HepG2 (cell line): ENCODE data around the gene CDK12. TPM values are rescaled to one million over a fixed set of nuclear protein-coding genes. Genes with fewer than 3 reads are reported as not detected.

ENCODE experiments used
- ATF7 ChIP-seq, 2 experiments: fragments of 450-650 bp in 1 of 2; sonication (generic) in 1 of 2; formaldehyde crosslinking in 1 of 2; IDR thresholded peaks; 2 replicates each; pipeline versions ENCODE4 v1.4.0 to v1.6.1; 2016 to 2020; ENCODE audit warnings: antibody characterized with exemption in 1 of 2, mild to moderate bottlenecking in 1 of 2, missing genetic modification reagents in 1 of 2
- CEBPG ChIP-seq: IDR thresholded peaks from 2 replicates; pipeline ENCODE4 v1.6.1; 2016
- GFI1 ChIP-seq: sonication (generic); formaldehyde crosslinking; IDR thresholded peaks from 2 replicates; pipeline ENCODE4 v1.5.0; 2020; ENCODE audit warnings: missing genetic modification reagents, mild to moderate bottlenecking, borderline replicate concordance
- GTF3A ChIP-seq: sonication (generic); formaldehyde crosslinking; conservative IDR thresholded peaks from 2 replicates; pipeline ENCODE4 v1.4.0; 2020; ENCODE audit warnings: mild to moderate bottlenecking, missing genetic modification reagents
- HNF4A ChIP-seq: sonication (generic); formaldehyde crosslinking; IDR thresholded peaks from 2 replicates; pipeline ENCODE4 v1.4.0; 2020; ENCODE audit warnings: missing genetic modification reagents
- IRF2 ChIP-seq: IDR thresholded peaks from 2 replicates; pipeline ENCODE4 v1.6.1; 2018; ENCODE audit warnings: missing genetic modification reagents, missing compliant biosample characterization
- ISL2 ChIP-seq: sonication (generic); formaldehyde crosslinking; IDR thresholded peaks from 2 replicates; pipeline ENCODE4 v1.5.0; 2020; ENCODE audit warnings: missing genetic modification reagents
- ISX ChIP-seq: sonication (generic); formaldehyde crosslinking; conservative IDR thresholded peaks from 2 replicates; pipeline ENCODE4 v1.5.0; 2020; ENCODE audit warnings: missing genetic modification reagents
- KDM1A ChIP-seq: IDR thresholded peaks from 2 replicates; pipeline ENCODE4 v1.6.1; 2016; ENCODE audit warnings: missing compliant biosample characterization
- MBNL3 ChIP-seq: fragments of 250-450 bp; sonication (Bioruptor Pico); conservative IDR thresholded peaks from 2 replicates; pipeline ENCODE4 v1.8.0; 2022; ENCODE audit warnings: mild to moderate bottlenecking, inconsistent platforms
- MZF1 ChIP-seq: sonication (generic); formaldehyde crosslinking; IDR thresholded peaks from 2 replicates; pipeline ENCODE4 v1.8.1; 2023; ENCODE audit warnings: mild to moderate bottlenecking, missing genetic modification reagents, borderline replicate concordance
- NBN ChIP-seq: fragments of 450-650 bp; conservative IDR thresholded peaks from 2 replicates; pipeline ENCODE4 v1.6.1; 2017
- NR3C1 ChIP-seq: sonication (generic); formaldehyde crosslinking; IDR thresholded peaks from 2 replicates; pipeline ENCODE4 v1.4.0; 2020; ENCODE audit warnings: missing genetic modification reagents
- SAFB2 ChIP-seq: sonication (generic); formaldehyde crosslinking; IDR thresholded peaks from 2 replicates; pipeline ENCODE4 v1.5.1; 2020; ENCODE audit warnings: missing genetic modification reagents, low read depth, mild to moderate bottlenecking, borderline replicate concordance
- SIN3A ChIP-seq: IDR thresholded peaks from 2 replicates; pipeline ENCODE4 v1.6.1; 2011; ENCODE audit warnings: low read depth, mild to moderate bottlenecking, control low read depth, low read length, borderline replicate concordance
- TCF12 ChIP-seq, 2 experiments: fragments of 450-650 bp in 1 of 2; sonication (generic) in 1 of 2; formaldehyde crosslinking in 1 of 2; IDR thresholded peaks; 2 replicates each; pipeline versions ENCODE4 v1.6.1 to v1.8.0; 2017 to 2022; ENCODE audit warnings: antibody characterized with exemption in 1 of 2, mild to moderate bottlenecking in 1 of 2, missing genetic modification reagents in 1 of 2, moderate library complexity in 1 of 2
- ZC3H13 ChIP-seq: sonication (generic); formaldehyde crosslinking; IDR thresholded peaks from 2 replicates; pipeline ENCODE4 v1.8.1; 2023; ENCODE audit warnings: mild to moderate bottlenecking, missing genetic modification reagents, moderate library complexity
- ZFAT ChIP-seq: sonication (generic); formaldehyde crosslinking; conservative IDR thresholded peaks from 2 replicates; pipeline ENCODE4 v1.8.1; 2023; ENCODE audit warnings: missing genetic modification reagents, inconsistent platforms
- ZFP82 ChIP-seq: sonication (generic); formaldehyde crosslinking; IDR thresholded peaks from 2 replicates; pipeline ENCODE4 v1.5.1; 2020; ENCODE audit warnings: mild to moderate bottlenecking, missing genetic modification reagents, borderline replicate concordance
- ZNF256 ChIP-seq: sonication (generic); formaldehyde crosslinking; conservative IDR thresholded peaks from 2 replicates; pipeline ENCODE4 v1.4.0; 2020; ENCODE audit warnings: missing genetic modification reagents
- ZNF30 ChIP-seq: sonication (generic); formaldehyde crosslinking; IDR thresholded peaks from 2 replicates; pipeline ENCODE4 v1.5.0; 2020; ENCODE audit warnings: mild to moderate bottlenecking, missing genetic modification reagents
- ZNF468 ChIP-seq: sonication (generic); formaldehyde crosslinking; IDR thresholded peaks from 2 replicates; pipeline ENCODE4 v1.8.0; 2022; ENCODE audit warnings: mild to moderate bottlenecking, moderate library complexity, missing genetic modification reagents
- ZNF556 ChIP-seq: sonication (generic); formaldehyde crosslinking; IDR thresholded peaks from 2 replicates; pipeline ENCODE4 v1.4.0; 2020; ENCODE audit warnings: mild to moderate bottlenecking, missing genetic modification reagents, borderline replicate concordance
- ZNF670 ChIP-seq: sonication (generic); formaldehyde crosslinking; IDR thresholded peaks from 2 replicates; pipeline ENCODE4 v1.8.0; 2022; ENCODE audit warnings: mild to moderate bottlenecking, missing genetic modification reagents, borderline replicate concordance
- polyA plus RNA-seq, 8 experiments: library from polyadenylated mRNA; depleted of rRNA in 3 of 8; stranded (reverse) in 7 of 8; unstranded in 1 of 8; fragments of >200 nt; fragmentation: Illumina TruSeq in 4 of 8; extraction: Trizol in 4 of 8; gene quantifications; 2 replicates each; pipeline versions ENCODE4 v1.2.1 to v1.2.3, GENCODE V29; 2011 to 2016; ENCODE audit warnings: low read depth in 4 of 8, missing spikeins in 1 of 8, mixed read lengths in 1 of 8; ENCODE audit not compliant: insufficient read depth in 1 of 8
- total RNA-seq, 5 experiments: library from RNA; depleted of rRNA; stranded (reverse); fragments of >200 nt; fragmentation: Illumina TruSeq; extraction: Trizol; gene quantifications; 2 replicates each; pipeline ENCODE4 v1.2.3, GENCODE V29; 2016; ENCODE audit warnings: low read depth in 1 of 5
- TF ChIP-seq, protein P1 (sequence below): sonication (generic); formaldehyde crosslinking; IDR thresholded peaks from 2 replicates; pipeline ENCODE4 v1.4.0; 2020; ENCODE audit warnings: mild to moderate bottlenecking, missing genetic modification reagents
- TF ChIP-seq, protein P2 (sequence below): sonication (generic); formaldehyde crosslinking; IDR thresholded peaks from 2 replicates; pipeline ENCODE4 v1.5.0; 2020; ENCODE audit warnings: missing genetic modification reagents, mild to moderate bottlenecking, borderline replicate concordance
- TF ChIP-seq, protein P3 (sequence below): sonication (generic); formaldehyde crosslinking; IDR thresholded peaks from 2 replicates; pipeline ENCODE4 v1.5.1; 2020; ENCODE audit warnings: missing genetic modification reagents, mild to moderate bottlenecking, borderline replicate concordance

Gene CDK12
- total and polyA plus RNA-seq, 2 of the 13 experiments (the other 11 are each of a cell fraction or from before 2014, with no cell fraction given) = 24.0 to 88.6 TPM

DNA sequence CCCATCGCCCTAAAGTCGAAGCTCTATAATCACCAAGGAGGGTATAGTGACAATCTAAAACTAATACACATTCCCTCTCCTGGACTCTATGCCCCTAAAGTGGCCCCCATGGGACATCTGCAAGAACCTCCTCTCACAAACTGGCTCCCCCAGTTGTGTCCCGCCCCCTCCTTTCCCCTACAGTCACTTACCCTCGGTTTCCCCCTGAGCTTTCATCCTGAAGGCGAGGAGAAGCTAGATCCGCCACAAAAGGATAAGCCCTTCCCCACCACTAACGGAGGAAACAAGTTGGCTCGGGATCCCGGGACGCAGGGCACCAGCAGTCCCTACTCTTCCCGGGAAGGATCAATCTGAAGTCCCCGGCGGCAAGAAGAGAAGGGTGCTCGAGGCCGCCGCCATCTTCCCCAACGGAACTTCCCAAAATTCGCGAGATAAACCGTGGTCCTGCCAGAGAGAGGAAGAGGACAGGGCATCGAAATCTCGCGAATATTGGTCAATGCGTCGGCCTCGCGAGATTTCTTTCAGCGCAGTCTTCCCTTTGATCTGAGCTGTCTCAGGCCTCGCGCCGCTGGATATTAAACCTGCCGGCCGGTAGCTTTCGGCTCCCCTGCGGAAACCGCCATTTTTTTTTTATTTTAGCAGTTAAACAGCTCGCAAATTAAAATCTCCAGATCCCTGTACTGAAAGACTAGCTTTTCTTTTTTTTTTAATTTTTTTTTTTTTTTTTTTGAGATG lies 10.3 kb upstream of the CDK12 start, which contains the start of gene MED1 (continued):
- TF ChIP-seq, protein P1, sequence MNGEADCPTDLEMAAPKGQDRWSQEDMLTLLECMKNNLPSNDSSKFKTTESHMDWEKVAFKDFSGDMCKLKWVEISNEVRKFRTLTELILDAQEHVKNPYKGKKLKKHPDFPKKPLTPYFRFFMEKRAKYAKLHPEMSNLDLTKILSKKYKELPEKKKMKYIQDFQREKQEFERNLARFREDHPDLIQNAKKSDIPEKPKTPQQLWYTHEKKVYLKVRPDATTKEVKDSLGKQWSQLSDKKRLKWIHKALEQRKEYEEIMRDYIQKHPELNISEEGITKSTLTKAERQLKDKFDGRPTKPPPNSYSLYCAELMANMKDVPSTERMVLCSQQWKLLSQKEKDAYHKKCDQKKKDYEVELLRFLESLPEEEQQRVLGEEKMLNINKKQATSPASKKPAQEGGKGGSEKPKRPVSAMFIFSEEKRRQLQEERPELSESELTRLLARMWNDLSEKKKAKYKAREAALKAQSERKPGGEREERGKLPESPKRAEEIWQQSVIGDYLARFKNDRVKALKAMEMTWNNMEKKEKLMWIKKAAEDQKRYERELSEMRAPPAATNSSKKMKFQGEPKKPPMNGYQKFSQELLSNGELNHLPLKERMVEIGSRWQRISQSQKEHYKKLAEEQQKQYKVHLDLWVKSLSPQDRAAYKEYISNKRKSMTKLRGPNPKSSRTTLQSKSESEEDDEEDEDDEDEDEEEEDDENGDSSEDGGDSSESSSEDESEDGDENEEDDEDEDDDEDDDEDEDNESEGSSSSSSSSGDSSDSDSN (CRISPR knock-in tag) = peak; percentile 65
- no peak for TF ChIP-seq NBN
- TF ChIP-seq HNF4A (CRISPR knock-in tag) = peak; percentile 12
- TF ChIP-seq ZFP82 (CRISPR knock-in tag) = no peak
- TF ChIP-seq, protein P2, sequence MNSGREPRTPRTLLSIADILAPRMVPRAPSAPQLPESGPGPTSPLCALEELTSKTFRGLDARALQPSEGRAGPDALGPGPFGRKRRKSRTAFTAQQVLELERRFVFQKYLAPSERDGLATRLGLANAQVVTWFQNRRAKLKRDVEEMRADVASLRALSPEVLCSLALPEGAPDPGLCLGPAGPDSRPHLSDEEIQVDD (CRISPR knock-in tag) = peak; percentile 77; the same call in 1 of the 2 replicates
- no peak for TF ChIP-seq NR3C1
- TF ChIP-seq, protein P3, sequence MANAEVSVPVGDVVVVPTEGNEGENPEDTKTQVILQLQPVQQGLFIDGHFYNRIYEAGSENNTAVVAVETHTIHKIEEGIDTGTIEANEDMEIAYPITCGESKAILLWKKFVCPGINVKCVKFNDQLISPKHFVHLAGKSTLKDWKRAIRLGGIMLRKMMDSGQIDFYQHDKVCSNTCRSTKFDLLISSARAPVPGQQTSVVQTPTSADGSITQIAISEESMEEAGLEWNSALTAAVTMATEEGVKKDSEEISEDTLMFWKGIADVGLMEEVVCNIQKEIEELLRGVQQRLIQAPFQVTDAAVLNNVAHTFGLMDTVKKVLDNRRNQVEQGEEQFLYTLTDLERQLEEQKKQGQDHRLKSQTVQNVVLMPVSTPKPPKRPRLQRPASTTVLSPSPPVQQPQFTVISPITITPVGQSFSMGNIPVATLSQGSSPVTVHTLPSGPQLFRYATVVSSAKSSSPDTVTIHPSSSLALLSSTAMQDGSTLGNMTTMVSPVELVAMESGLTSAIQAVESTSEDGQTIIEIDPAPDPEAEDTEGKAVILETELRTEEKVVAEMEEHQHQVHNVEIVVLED (CRISPR knock-in tag) = peak; percentile 55; the same call in 1 of the 2 replicates
- TF ChIP-seq ZNF30 (CRISPR knock-in tag) = no peak
- TF ChIP-seq CEBPG (CRISPR knock-in tag) = peak; percentile 87
- no peak for TF ChIP-seq KDM1A (CRISPR knock-in tag)
- TF ChIP-seq IRF2 (CRISPR knock-in tag) = peak; percentile 79
- no peak for TF ChIP-seq ATF7 (IDR thresholded peaks at IDR 0.05)
- TF ChIP-seq ATF7 (CRISPR knock-in tag; IDR thresholded peaks at IDR 0.05) = peak; percentile 27; the same call in 1 of the 2 replicates
- no peak for TF ChIP-seq ZNF468
- peak; percentile 88; the same call in 1 of the 2 replicates for TF ChIP-seq GFI1
- TF ChIP-seq ZFAT (CRISPR knock-in tag) = no peak
- TF ChIP-seq GTF3A (CRISPR knock-in tag) = 0 out of 2 replicates have a peak, but pooled peaks have one; percentile 18
- TF ChIP-seq ISL2 = peak; percentile 29; the same call in 1 of the 2 replicates
- TF ChIP-seq SAFB2 = peak; percentile 33; the same call in 1 of the 2 replicates
- TF ChIP-seq SIN3A = peak; percentile 58
- 0 out of 2 replicates have a peak, but pooled peaks have one; percentile 42 for TF ChIP-seq ISX (CRISPR knock-in tag)
- no peak for TF ChIP-seq MZF1
- TF ChIP-seq ZC3H13 (CRISPR knock-in tag) = peak; percentile 17; the same call in 1 of the 2 replicates
- peak; percentile 47; the same call in 1 of the 2 replicates for TF ChIP-seq ZNF256 (CRISPR knock-in tag)
- peak; percentile 69; the same call in 1 of the 2 replicates for TF ChIP-seq ZNF556 (CRISPR knock-in tag)
- TF ChIP-seq MBNL3 = no peak
- no peak for TF ChIP-seq TCF12 (IDR thresholded peaks at IDR 0.05)
- TF ChIP-seq TCF12 (CRISPR knock-in tag; IDR thresholded peaks at IDR 0.05) = no peak
- peak; percentile 57; the same call in 1 of the 2 replicates for TF ChIP-seq ZNF670 (CRISPR knock-in tag)
